Hepatocyte (in vitro differentiated cells): ENCODE data around the gene COQ10A.

Experiments used
- CTCF ChIP-seq: fragments of 200-600 bp; sonication (generic); IDR thresholded peaks from 2 replicates; pipeline ENCODE4 v1.5.1; 2016; ENCODE audit warnings: antibody characterized with exemption, mild to moderate bottlenecking; ENCODE audit not compliant: poor library complexity
- EZH2 ChIP-seq: fragments of 200-600 bp; sonication (generic); IDR thresholded peaks from 2 replicates; pipeline ENCODE4 v1.6.1; 2016; ENCODE audit warnings: antibody characterized with exemption, mild to moderate bottlenecking, borderline replicate concordance
- EZH2phosphoT487 ChIP-seq: fragments of 200-600 bp; sonication (generic); IDR thresholded peaks from one replicate; pipeline ENCODE4 v1.6.1; 2018; ENCODE audit warnings: antibody characterized with exemption, mild to moderate bottlenecking, low read depth, moderate library complexity; ENCODE audit not compliant: unreplicated experiment, severe bottlenecking

GRCh38 chr12:56221232-56221756, 45.4 kb upstream of the COQ10A start:
- no peak for TF ChIP-seq CTCF
- TF ChIP-seq EZH2: no peak
- no peak for TF ChIP-seq EZH2phosphoT487
